Nephron progenitor cell (in vitro differentiated cells): ENCODE data around the gene OBI1.

ENCODE experiments used
- DNase-seq: peaks from one replicate; pipeline ENCODE4 v3.0.0; 2021
- H3K27ac Mint-ChIP-seq: 2 replicates; pipeline ENCODE4 v1.8.0; 2021; ENCODE audit warnings: mild to moderate bottlenecking, moderate library complexity, mixed read lengths
- H3K27me3 Mint-ChIP-seq: 2 replicates; pipeline ENCODE4 v1.8.0; 2021; ENCODE audit warnings: mild to moderate bottlenecking, low read depth, mixed read lengths; ENCODE audit not compliant: poor library complexity
- H3K36me3 Mint-ChIP-seq: 2 replicates; pipeline ENCODE4 v1.8.0; 2021; ENCODE audit warnings: low read depth, mixed read lengths
- H3K4me1 Mint-ChIP-seq: 2 replicates; pipeline ENCODE4 v1.8.0; 2021; ENCODE audit warnings: mixed read lengths
- H3K4me3 Mint-ChIP-seq: 2 replicates; pipeline ENCODE4 v1.8.0; 2021; ENCODE audit warnings: mild to moderate bottlenecking, moderate library complexity, mixed read lengths
- H3K9me3 Mint-ChIP-seq: 2 replicates; pipeline ENCODE4 v1.8.0; 2021; ENCODE audit warnings: mild to moderate bottlenecking, moderate library complexity, mixed read lengths
- CTCF ChIP-seq: fragments of 200-600 bp; sonication (generic); IDR thresholded peaks from 2 replicates; pipeline ENCODE4 v1.5.0; 2021; ENCODE audit warnings: antibody characterized with exemption

OBI1 gene

GRCh38 chr13:78680576-78681350, 21.8 kb upstream of the OBI1 start:
- no peak for TF ChIP-seq CTCF
- H3K4me1 Mint-ChIP-seq = no peaks in the 10 kb centered on the region
- no peaks in the 10 kb centered on the region for H3K36me3 Mint-ChIP-seq
- H3K9me3 Mint-ChIP-seq = peaks cover 17% of the 10 kb centered on the region
- no peak overlapping the region for H3K27ac Mint-ChIP-seq
- no peak for DNase-seq
- peaks cover 10% of the 10 kb centered on the region for H3K27me3 Mint-ChIP-seq
- H3K4me3 Mint-ChIP-seq = no peak overlapping the region

GRCh38 chr13:78680115-78680561, 21.2 kb upstream of the OBI1 start:
- peaks cover 1% of the 10 kb centered on the region for H3K4me1 Mint-ChIP-seq
- DNase-seq = no peak
- H3K27me3 Mint-ChIP-seq = peaks cover 11% of the 10 kb centered on the region
- no peak overlapping the region for H3K27ac Mint-ChIP-seq
- H3K36me3 Mint-ChIP-seq = no peaks in the 10 kb centered on the region
- H3K4me3 Mint-ChIP-seq = no peak overlapping the region
- H3K9me3 Mint-ChIP-seq = peaks cover 16% of the 10 kb centered on the region
- no peak for TF ChIP-seq CTCF

- no peak for TF ChIP-seq CTCF
- H3K27me3 Mint-ChIP-seq = peaks cover 11% of the 10 kb centered on the region
- no peaks in the 10 kb centered on the region for H3K36me3 Mint-ChIP-seq
- H3K9me3 Mint-ChIP-seq = peaks cover 8% of the 10 kb centered on the region
- DNase-seq = no peak
- no peak overlapping the region for H3K4me3 Mint-ChIP-seq
- no peak overlapping the region for H3K27ac Mint-ChIP-seq
- peaks cover 8% of the 10 kb centered on the region for H3K4me1 Mint-ChIP-seq
These were observed 20.4 kb upstream of the OBI1 start for GRCh38 chr13:78679329-78679728.

- Mint-ChIP-seq H3K4me1 (peaks cover 9% of the 10 kb centered on the region), H3K4me3 (no peak overlapping the region), H3K27ac (no peak overlapping the region), H3K9me3 (no peaks in the 10 kb centered on the region), H3K36me3 (no peaks in the 10 kb centered on the region), H3K27me3 (peaks cover 20% of the 10 kb centered on the region)
- no peak for DNase-seq
- no peak for TF ChIP-seq CTCF
These were observed 16.2 kb upstream of the OBI1 start for GRCh38 chr13:78675112-78675511.

- TF ChIP-seq CTCF = no peak
- H3K4me3 Mint-ChIP-seq = no peak overlapping the region
- no peak overlapping the region for H3K27ac Mint-ChIP-seq
- DNase-seq = no peak
- H3K27me3 Mint-ChIP-seq = peaks cover 18% of the 10 kb centered on the region
- no peaks in the 10 kb centered on the region for H3K9me3 Mint-ChIP-seq
- peaks cover 12% of the 10 kb centered on the region for H3K4me1 Mint-ChIP-seq
- H3K36me3 Mint-ChIP-seq = no peaks in the 10 kb centered on the region
These were observed 15.7 kb upstream of the OBI1 start for GRCh38 chr13:78674638-78675037.

GRCh38 chr13:78662467-78662866, 3.5 kb upstream of the OBI1 start:
- H3K27ac Mint-ChIP-seq = no peak overlapping the region
- no peak for TF ChIP-seq CTCF
- peaks cover 18% of the 10 kb centered on the region for H3K9me3 Mint-ChIP-seq
- H3K4me3 Mint-ChIP-seq = no peak overlapping the region
- peaks cover 35% of the 10 kb centered on the region for H3K4me1 Mint-ChIP-seq
- DNase-seq = no peak
- H3K36me3 Mint-ChIP-seq = no peaks in the 10 kb centered on the region
- peaks cover 4% of the 10 kb centered on the region for H3K27me3 Mint-ChIP-seq
